GM23248 (cell line): Measurements from ENCODE around the gene TMEM44.

Experiments
- EZH2 ChIP-seq: fragments of 200-600 bp; sonication (generic); IDR thresholded peaks from 2 replicates; pipeline ENCODE4 v1.6.1; 2018; ENCODE audit warnings: antibody characterized with exemption, mild to moderate bottlenecking; ENCODE audit not compliant: insufficient read depth, poor library complexity, severe bottlenecking
- EZH2phosphoT487 ChIP-seq: fragments of 200-600 bp; sonication (generic); IDR thresholded peaks from 2 replicates; pipeline ENCODE4 v1.6.1; 2018; ENCODE audit warnings: antibody characterized with exemption, moderate library complexity, mild to moderate bottlenecking, low read depth; ENCODE audit not compliant: insufficient read depth

GRCh38 chr3:194672876-194673275 lies 39.7 kb upstream of the TMEM44 start:
- TF ChIP-seq EZH2phosphoT487, result no peak
- TF ChIP-seq EZH2, result no peak
